SU-DHL-6 (cell line): ENCODE data around the gene TLR2.

ENCODE experiments used
- EZH2phosphoT487 ChIP-seq: fragments of 200-600 bp; sonication (generic), shearing (Covaris generic); conservative IDR thresholded peaks from 2 replicates; pipeline ENCODE4 v1.6.1; 2018; ENCODE audit warnings: mild to moderate bottlenecking, antibody characterized with exemption, low read length, moderate library complexity, mixed read lengths
- TF ChIP-seq, protein P1 (sequence below): fragments of 200-600 bp; sonication (generic); IDR thresholded peaks from one replicate; pipeline ENCODE4 v1.5.1; 2017; ENCODE audit warnings: antibody characterized with exemption, mild to moderate bottlenecking, low read length, moderate library complexity; ENCODE audit not compliant: insufficient read depth, poor library complexity, severe bottlenecking

DNA sequence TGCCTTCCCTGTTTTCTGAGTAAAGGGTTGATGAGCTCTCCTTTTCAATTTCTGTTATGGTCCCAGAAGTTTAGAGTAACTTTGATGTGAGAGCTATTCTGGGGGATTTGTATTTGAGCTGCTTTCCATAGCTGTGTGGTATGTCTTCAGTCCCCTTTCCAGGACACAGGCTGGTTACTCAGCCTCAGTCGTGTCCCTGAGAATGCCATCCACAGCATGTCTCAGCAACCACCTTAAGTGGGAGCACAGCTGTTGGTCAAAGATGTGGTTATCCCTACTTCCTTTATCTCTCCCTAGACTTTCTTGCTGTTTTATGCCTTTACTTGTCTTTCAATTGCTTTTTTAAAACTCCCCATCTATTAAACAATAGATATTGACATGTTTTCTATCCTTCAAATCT, 38.0 kb downstream of the TLR2 start:
- TF ChIP-seq, protein P1, sequence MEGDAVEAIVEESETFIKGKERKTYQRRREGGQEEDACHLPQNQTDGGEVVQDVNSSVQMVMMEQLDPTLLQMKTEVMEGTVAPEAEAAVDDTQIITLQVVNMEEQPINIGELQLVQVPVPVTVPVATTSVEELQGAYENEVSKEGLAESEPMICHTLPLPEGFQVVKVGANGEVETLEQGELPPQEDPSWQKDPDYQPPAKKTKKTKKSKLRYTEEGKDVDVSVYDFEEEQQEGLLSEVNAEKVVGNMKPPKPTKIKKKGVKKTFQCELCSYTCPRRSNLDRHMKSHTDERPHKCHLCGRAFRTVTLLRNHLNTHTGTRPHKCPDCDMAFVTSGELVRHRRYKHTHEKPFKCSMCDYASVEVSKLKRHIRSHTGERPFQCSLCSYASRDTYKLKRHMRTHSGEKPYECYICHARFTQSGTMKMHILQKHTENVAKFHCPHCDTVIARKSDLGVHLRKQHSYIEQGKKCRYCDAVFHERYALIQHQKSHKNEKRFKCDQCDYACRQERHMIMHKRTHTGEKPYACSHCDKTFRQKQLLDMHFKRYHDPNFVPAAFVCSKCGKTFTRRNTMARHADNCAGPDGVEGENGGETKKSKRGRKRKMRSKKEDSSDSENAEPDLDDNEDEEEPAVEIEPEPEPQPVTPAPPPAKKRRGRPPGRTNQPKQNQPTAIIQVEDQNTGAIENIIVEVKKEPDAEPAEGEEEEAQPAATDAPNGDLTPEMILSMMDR, result no peak
- no peak for TF ChIP-seq EZH2phosphoT487
